GM19043 (cell line): ENCODE results near the gene UPK2.
A peak's percentile ranks its signal among the peaks of the same experiment; 100 is the strongest.

Experiments used
- ATAC-seq: cut with Tn5 transposase; IDR thresholded peaks from one replicate; pipeline ENCODE4 v1.9.1; 2021; ENCODE audit warnings: low read depth; ENCODE audit not compliant: unreplicated experiment

The UPK2 gene

DNA sequence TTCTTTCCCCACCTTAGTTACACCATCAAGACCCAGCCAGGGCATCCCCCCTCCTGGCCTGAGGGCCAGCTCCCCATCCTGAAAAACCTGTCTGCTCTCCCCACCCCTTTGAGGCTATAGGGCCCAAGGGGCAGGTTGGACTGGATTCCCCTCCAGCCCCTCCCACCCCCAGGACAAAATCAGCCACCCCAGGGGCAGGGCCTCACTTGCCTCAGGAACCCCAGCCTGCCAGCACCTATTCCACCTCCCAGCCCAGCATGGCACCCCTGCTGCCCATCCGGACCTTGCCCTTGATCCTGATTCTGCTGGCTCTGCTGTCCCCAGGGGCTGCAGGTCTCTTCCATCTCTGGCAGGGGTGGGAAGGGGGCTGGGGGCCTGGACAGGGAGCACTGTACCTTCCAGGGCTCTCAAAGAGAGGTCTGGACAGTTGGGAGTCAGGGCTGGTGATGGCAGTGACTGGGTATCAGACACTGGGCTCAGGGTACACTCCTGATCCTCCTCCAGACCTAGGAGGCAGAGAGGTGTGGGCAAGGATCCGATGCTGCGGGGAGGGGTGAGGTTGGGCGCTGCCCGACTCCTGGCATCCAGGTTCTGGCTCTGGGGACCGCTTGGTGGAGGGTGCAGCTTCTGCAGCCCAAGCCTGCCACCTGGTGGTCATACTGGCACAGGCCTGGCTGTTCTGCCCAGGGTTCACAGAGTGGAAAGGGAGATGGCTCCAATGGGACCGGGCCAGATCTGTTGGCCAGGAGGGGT is at the start of gene UPK2:
Gene UPK2, plus strand, starts transcription at position 205 of the 753 bp plus-strand sequence. Its CDS starts 53 bp downstream, at position 258.
- ATAC-seq: peak; percentile 64

DNA sequence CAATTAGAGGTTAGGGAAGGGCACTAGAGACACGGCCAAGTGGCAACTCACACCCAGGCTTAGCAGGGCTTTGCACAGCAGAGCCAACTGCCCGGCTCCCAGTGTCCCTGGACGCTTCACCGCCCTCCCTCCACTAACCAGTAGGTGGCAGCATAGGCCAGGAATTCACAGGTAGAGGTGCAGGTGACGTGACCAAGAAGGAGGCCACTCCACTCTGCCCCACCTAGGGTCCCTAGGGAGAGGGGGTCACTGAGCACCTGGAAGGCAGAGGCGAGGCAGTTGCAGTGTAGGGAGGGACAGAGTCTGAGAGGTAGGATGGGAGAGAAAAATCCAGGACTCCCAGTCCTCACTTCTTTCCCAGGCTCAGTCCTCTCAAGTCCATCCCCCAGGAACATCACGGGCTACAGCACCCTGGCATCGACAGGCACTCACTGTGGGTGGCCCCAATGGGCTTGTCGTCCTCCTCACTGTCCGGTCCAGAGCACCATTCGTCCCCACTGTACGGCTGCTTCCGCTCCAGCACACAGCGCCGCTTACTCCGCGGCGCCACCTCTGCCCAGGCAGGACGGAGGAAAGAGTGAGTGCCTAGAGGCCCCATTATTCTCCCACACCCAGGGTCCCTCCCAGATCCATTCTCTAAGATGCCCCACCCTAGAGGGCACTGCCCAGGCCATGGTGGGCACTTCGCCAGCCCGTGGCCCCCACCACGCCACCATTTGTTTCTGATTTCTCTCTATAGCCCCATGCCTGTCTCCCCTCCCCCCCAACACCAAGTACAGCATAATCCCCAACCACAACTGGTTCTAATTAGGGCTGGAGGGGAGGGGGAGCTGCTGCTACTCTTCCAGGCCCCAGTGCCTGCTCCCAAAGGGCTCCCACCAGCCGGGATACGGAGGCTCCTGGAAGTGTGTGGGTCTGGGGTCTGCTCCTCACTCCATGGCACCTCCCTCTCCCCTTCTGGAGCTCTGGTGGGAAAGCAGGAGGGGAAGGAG is 48.8 kb upstream of the UPK2 start:
- ATAC-seq: peak; percentile 64

DNA sequence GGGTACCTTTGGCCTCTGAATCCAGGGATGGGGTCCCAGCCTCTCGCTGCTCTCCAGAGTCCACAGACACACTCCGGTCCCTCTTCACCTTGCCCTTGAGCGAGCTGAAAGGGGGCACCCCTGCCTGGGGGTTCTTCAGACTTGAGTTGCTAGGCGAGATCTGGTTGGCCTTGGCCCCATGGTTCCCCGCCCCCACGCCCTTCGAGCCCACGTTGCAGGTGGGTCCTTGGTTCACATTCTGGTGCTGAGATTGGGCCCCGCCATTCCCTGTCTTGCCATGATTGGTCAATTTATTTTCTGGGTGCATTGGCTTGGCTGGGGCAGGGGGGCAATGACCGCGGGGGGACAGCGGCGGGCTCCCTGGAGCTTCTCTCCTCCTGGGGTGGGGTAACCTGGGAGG is 47.8 kb upstream of the UPK2 start:
- ATAC-seq: no peak

DNA sequence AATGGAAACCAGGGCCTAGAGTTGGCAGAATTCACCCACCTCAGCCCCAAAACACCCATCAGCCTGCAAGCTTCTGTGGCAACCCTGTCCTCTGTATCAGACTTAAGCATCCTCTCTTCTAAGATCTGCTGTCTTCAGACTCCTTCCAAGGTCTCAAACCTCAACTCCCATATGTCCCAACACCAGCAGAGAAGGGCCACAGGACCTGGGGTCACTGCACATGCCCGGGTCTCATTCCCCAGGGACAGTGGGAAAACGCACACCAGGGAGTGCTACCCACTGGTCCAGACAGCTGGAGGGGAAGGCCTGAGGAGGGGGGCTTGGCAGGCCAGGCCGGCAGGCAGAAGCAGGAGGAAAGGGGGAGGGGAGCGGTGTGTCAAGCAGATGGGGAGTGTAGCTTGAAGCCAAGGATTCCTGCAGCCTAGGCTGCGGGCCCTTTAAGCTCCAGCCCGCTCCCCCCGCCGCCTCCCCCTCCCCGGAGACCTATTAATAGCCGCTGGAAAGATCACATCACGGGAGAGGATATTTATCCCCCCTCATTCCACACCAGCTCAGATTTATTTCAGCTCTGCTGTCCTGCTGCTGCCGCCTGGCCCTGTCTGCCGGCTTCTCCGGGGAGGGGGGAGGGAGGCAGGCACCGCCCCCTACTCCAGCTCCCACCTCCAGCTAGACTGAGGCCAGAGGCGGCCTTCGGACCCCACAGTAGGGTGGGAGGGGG is 47.0 kb upstream of the UPK2 start:
- ATAC-seq: no peak

DNA sequence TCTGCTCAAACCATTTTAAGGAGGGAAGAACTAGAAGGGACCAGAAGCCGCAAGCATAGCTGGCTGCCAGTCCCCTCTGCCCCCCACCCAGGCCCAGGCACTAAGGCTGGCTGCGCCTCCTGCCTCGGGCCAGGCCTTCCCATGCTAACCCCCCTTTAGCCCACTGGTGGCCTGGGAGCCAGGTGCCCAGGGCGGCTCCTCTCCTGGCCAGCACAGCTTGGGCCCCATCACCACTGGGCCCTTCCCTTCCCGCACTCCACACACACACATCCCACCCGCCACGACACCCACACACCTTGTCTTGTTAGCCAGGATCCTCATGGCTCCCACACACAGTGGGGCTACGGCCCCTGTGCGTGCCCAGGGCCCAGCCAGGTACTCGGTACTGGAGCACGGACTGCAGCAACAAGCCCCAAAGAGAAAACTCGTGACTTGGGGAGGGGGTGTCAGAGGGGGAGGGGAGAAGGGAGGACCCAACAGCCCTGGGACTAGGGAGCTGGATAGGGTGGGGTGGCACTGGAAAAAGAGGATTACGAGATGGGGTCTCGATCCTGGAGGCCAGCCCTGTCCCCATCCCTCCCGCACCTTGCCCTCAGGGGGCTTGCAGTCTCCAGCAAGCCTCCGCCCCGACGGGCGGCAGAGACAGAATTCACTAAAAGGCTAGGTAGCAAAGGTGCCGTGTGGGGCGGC is 46.3 kb upstream of the UPK2 start:
- no peak for ATAC-seq

DNA sequence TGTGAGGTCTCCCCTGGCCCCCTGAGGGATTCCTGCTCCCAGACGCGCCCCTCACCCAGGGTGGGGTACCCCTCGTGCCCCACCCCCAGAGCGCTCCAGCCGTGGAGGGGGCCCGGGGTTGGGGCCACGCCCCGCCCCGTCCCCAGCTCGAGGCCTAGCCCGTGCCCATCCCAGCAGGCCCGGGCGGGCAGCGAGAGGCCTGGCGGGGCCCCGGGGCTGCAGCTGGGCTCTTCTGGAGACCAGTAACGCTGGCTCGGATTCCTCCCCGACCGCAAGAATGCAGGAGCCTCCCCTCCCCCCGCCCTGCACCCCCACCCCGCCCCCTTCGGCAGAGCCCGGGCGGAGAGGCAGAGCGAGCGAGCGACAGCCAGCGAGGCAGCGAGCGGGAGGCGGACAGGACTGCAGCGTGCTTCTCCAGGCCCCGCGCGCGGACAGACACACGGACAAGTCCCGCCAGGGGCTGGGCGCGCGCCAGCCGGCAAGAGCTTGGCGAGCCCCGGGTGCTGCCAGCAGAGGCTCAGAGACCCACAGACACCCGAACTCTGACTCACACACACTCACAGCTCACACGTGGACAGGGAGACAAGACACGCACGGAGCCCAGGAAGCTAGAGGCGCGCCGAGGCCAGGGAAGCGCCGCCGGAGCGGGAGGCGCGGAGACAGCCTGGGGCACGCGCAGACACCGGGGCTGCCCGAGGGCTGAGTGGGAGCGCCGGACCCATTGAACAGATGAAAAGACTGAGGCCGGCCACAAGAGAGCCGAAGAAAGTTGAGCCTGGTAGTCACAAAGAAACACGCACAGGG is 45.6 kb upstream of the UPK2 start:
- no peak for ATAC-seq

DNA sequence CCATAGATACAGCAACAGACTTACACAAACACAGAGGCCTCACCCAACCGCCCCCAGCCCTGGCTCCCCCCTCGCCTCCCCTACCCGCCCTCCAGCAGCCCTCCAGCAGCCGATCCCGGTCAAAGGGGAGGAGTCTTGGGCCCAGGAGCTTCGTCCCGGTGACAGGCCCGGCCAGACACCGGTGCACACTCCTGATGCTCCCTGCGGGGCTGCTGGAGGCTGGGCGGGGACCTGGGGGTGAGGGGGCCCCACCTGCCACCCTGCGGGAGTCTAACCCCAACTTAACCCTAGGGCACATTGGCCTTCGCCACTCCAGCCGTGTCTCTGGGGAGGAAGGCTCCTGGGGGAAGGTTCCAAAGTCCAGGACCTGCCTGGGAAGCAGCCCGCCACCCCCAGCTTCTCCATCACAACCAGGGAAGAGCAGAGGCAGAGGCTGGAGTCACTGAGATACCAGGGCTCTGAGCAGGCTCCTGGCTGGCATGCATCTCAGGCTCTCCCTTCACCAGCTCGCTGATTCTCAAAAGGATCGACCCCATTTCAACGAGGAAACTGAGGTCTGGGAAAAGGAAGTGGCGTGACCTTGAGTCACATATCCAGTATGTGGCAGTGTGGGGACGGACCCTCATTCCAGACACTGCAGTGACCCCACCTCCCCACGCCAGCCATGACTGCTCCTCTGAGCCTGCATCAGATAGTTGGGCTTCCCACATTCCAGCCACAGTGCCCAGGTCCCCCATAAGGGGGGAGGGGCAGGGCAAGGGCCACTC is 44.8 kb upstream of the UPK2 start:
- ATAC-seq: no peak

DNA sequence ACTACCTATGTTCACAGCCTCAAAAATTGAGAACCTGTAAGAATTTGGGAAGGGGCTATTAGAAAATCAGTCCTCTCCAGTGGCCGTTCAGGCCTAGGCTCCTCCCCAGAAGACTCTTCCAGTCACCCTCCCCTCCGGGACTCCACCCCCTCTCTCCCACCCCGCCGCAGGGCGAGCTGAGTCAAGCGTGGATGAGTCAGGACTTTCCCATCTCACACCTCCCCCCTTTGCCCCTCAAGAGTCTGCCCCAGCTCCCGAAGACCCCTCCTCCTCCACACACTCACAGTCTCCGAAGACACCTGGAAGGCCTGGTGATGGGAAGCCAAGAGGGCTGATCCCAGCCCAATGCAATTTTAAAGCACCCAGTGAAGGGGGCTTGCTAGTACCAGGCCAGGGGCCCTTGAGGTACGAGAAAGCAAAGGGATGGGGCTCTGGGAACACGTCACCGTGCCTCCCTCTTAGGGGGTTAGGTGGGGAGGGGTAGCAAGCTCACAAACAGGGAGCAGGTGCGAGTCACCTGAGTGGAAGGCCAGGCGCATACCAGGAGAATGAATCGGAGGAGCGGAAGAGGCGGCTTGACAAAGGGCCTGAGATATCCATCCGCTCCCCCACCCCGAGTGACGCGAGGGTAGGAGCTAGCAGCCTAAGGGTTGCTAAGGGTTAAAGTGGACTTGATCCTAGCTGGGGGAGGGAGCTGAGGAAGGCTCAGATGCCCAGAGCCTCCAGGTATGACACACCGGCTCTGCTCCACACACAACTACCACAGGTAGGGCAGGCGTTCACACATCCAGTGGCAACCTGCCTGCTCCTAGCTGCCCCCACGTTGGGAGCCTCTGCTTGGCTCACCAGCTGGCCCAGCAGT is 44.0 kb upstream of the UPK2 start:
- ATAC-seq: no peak

DNA sequence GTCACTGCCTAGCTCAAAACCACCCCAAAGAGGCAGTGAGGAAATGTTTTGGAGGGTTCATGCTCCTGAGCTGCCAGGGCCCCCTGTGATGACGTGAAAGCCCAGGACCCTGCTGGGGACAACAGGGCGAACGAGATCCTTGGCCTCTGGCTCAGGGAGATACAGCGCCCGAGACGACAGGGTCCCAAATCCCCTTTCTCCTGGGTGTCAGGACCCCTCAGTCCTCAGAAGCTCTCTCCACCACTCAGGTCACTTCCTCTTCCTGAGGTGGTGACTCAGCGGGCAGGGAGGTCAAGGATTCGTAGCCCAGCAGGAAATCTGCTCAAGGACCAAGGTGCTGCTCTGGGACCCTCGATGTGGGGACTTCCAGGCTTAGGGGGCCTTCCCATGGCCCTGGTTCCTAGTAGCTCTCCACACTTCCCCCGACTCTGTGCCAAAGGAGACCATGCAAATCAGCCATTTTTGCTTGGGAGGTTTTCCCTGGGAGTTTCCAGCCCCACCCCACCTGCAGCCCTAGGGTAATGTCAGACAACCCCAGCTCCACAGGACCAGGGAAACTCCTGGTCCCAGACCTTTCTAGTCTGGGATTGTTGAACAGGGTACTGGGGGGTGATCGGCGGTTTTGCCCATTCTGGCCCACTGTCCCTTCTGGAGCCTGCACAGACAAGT is 43.2 kb upstream of the UPK2 start:
- no peak for ATAC-seq

DNA sequence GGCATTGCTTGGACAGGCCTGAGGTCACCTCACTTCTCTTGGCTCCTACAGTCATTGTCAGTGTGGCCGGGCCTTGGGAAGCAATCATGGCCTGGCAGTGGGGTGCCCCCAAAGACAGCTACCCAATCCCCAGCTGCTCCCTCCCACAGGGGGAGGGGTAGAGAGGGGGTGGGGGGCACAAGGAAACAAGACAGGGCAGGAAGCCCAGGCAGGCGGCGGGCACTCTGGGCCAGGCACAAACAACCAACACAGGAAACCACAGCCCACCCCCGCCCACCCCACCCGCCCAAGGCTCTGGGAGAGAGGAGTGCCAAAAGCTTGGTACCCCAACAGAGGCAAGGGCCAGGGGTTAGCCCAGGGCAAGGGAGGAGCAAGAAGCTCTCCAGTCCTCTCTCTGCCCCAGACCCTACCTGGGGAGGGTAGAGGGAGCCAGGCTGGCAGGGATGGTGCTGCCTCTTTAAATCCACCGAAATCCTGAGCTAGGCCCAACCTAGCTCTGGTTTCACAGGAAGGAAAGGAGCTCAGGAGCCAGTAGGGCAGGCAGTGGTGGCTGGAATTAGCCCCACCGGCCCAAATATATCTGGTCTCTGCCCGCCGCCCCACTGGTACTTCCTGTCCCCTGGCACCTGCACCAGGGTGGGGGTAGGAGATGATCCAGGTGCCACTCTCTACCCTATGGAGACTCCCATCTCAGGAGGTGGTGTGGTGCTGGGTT is 42.5 kb upstream of the UPK2 start:
- no peak for ATAC-seq

DNA sequence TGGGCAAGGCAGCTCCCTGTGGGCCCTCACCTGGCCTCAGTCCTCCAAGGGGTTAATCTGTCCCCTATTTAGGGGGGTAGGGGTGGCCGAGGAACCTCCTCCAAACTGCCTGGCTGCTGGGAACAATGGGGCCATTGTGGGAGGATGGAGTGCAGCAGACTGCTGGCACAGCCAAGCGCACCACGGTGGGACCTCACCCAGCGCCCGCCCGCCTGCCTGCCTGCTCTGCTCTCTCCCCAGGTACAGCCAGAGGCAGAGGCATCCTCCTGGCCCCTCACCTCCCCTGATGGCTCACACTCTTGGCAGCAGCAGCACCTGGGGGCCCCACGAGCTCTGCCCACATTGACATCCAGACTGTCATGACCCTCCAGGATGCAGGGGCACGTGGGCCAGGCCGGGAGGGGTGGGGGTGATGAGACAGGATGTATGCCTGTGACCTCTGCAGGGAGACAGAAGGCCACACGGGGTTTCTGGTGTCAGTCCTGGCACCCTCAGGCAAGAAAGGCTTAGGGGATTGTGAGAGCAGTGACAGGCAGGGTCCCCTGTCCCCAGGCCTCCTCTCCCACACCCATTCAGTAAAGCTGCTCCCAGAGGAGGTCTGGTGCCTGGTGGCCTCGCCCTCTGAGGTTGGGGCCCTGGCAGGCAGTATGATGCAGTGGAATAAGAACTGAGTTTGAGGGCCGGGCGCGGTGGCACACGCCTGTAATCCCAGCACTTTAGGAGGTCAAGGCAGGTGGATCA is 41.8 kb upstream of the UPK2 start:
- ATAC-seq: no peak

DNA sequence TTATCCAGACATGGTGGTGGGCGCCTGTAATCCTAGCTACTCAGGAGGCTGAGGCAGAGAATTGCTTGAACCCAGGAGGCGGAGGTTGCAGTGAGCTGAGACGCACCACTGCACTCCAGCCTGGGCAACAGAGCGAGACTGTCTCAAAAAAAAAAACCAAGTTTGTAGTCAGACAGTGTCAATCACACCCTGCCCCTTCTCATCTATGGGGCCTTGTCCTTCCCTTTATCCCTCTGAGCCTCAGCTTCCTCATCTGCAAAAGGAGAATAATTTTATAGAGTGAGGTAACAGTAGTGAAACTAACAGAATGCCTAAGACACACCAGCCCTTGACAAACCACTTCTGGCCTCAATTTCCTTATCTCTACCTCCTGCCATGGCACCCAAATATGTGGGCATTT is 41.1 kb upstream of the UPK2 start:
- no peak for ATAC-seq

DNA sequence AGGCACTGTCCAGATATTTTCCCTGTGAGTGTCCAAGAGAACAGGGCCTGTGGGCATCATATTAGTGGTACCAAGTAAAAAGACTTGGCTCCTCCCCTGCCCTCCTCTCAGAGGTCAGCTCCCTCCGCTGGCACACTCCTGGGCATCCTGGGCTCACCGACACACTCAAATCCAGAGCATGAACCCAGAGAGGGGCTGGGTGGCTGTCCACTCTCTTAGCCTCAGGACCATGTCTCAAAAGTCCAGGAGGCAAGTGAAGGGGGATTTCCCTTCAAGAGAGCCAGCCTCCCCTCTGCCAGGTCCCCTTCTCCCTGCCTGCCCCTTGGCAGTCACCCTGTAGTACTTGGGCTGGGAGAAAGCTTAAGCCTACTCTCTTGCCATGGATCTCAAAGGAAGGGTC is 40.7 kb upstream of the UPK2 start:
- ATAC-seq: no peak

DNA sequence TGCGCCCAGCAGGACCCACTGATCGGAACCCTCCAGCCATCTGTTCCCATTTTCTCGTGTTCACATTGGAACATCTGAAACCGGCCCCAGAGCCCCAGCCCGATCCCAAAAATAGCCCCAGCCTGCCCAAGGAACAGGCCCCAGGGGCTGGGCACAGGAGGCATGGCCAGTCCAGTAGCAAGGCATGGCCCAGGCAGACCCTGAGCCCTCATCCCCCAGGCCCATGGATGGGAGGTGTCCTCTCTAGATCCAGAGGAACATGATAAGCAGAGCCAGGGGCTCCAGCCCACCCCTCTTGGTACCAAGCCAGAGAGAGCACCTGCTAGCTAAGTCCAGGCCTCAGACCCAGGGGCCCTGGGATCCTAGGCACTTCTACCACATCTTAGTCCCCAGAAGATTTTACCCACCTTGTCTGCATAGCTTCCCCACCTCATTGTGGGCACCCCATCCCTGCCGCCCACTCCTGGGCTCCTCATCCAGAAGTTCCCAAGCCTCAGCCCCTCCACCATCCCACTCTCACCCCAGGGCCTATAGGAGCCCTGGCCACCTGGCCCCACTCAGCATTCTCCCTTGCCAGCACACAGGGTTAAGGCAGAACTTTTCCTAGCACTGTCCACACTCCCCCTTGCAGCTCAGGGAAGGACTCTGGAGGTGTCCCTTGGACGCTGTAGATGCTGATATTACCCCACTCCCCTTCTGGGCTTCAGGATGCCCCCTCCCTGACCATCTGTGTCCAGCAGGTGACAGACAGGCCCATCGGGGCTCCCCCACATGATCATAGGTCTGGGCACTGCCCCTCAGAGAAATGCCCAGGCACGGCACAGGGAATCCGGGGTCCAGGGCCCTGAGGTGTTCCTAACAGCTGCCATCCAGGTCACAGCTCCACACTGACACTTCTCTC is 39.9 kb upstream of the UPK2 start:
- no peak for ATAC-seq

DNA sequence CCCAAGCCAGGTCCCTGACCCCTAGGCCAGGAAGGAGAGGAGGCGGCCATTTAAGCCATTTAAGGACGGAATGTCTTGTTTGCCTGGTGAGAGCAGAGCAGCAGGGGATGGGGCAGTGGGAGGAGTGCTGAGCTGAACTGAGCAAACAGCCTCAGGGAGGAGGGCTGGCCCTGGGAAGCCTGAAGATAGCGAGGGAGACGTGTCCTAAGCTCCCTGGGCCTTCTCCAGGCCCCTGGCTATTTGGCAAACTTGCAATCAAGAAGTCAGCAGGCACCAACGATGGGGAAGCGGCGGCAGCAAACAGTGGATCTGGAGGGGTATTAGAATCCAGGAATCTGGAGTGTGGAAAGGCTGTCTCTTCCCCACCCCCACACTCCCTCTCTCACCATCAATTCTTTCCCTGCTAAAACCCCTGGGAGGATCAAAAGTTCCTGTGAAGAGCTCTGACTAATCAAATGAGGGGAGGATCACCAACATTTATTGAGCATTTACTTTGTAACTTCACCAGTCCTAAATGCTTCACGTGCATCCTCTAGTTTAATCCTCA is 39.2 kb upstream of the UPK2 start:
- ATAC-seq: no peak
